ENCODE data around the gene CCDC136. TPM values are rescaled to one million over a fixed set of nuclear protein-coding genes. Genes with fewer than 3 reads are reported as not detected.

The CCDC136 gene
- polyA plus RNA-seq, 1 of the 3 experiments (the other 2 are of a cell fraction) = 48.4 TPM

- no peaks in the 10 kb centered on the region for H3K27me3 ChIP-seq (ENCODE audit: insufficient read depth)
- H3K36me3 ChIP-seq (replicated peaks in 1 of 2; ENCODE audit: control insufficient read depth in 1 of 2, insufficient read depth in 2 of 2, low read length in 1 of 2) = peaks cover 77 to 95% of the 10 kb centered on the region in 2 experiments
- H3K9me2 ChIP-seq = no peaks in the 10 kb centered on the region
- no peak overlapping the region for H3K4me3 ChIP-seq (ENCODE audit: low read depth in 2 of 2, low read length in 1 of 2)
- H3K79me2 ChIP-seq (ENCODE audit: insufficient read depth) = peaks cover 20% of the 10 kb centered on the region; the same call in 1 of the 2 replicates
- H3K9me3 ChIP-seq = no peaks in the 10 kb centered on the region
- TF ChIP-seq RCOR1 (IDR thresholded peaks at IDR 0.05; ENCODE audit: low read length) (no peak), REST (IDR thresholded peaks at IDR 0.05; ENCODE audit: low read depth, low read length) (no peak), FOSL2 (IDR thresholded peaks at IDR 0.05; ENCODE audit: borderline replicate concordance, low read depth) (no peak), POLR2AphosphoS5 (IDR thresholded peaks at IDR 0.05; ENCODE audit: low read depth, low read length) (no peak), SIN3A (IDR thresholded peaks at IDR 0.05; ENCODE audit: borderline replicate concordance, low read depth, low read length) (no peak), TEAD4 (IDR thresholded peaks at IDR 0.05; ENCODE audit: borderline replicate concordance, insufficient read depth) (no peak), TAF1 (IDR thresholded peaks at IDR 0.05; ENCODE audit: borderline replicate concordance, low read depth, low read length) (no peak), IRF3 (IDR thresholded peaks at IDR 0.05; ENCODE audit: low read depth, low read length) (no peak), RXRA (IDR thresholded peaks at IDR 0.05; ENCODE audit: borderline replicate concordance, low read depth) (no peak), ELF1 (IDR thresholded peaks at IDR 0.05) (no peak), FOXJ3 (CRISPR knock-in tag; IDR thresholded peaks at IDR 0.05) (no peak), FOXM1 (IDR thresholded peaks at IDR 0.05; ENCODE audit: low read depth) (no peak), NRF1 (IDR thresholded peaks at IDR 0.05; ENCODE audit: low read depth, low read length) (no peak), EZH2phosphoT487 (IDR thresholded peaks at IDR 0.05; ENCODE audit: borderline replicate concordance, low read depth) (no peak), GABPA (IDR thresholded peaks at IDR 0.05; ENCODE audit: low read depth) (no peak), MAX (IDR thresholded peaks at IDR 0.05; ENCODE audit: low read depth) (no peak)
- TF ChIP-seq, protein P1, sequence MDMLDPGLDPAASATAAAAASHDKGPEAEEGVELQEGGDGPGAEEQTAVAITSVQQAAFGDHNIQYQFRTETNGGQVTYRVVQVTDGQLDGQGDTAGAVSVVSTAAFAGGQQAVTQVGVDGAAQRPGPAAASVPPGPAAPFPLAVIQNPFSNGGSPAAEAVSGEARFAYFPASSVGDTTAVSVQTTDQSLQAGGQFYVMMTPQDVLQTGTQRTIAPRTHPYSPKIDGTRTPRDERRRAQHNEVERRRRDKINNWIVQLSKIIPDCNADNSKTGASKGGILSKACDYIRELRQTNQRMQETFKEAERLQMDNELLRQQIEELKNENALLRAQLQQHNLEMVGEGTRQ (IDR thresholded peaks at IDR 0.05; ENCODE audit: borderline replicate concordance, low read depth, low read length) = no peak
- TF ChIP-seq, protein P2, sequence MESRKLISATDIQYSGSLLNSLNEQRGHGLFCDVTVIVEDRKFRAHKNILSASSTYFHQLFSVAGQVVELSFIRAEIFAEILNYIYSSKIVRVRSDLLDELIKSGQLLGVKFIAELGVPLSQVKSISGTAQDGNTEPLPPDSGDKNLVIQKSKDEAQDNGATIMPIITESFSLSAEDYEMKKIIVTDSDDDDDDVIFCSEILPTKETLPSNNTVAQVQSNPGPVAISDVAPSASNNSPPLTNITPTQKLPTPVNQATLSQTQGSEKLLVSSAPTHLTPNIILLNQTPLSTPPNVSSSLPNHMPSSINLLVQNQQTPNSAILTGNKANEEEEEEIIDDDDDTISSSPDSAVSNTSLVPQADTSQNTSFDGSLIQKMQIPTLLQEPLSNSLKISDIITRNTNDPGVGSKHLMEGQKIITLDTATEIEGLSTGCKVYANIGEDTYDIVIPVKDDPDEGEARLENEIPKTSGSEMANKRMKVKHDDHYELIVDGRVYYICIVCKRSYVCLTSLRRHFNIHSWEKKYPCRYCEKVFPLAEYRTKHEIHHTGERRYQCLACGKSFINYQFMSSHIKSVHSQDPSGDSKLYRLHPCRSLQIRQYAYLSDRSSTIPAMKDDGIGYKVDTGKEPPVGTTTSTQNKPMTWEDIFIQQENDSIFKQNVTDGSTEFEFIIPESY (IDR thresholded peaks at IDR 0.05; ENCODE audit: borderline replicate concordance, low read depth) = no peak
- TF ChIP-seq, protein P3, sequence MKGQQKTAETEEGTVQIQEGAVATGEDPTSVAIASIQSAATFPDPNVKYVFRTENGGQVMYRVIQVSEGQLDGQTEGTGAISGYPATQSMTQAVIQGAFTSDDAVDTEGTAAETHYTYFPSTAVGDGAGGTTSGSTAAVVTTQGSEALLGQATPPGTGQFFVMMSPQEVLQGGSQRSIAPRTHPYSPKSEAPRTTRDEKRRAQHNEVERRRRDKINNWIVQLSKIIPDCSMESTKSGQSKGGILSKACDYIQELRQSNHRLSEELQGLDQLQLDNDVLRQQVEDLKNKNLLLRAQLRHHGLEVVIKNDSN (IDR thresholded peaks at IDR 0.05; ENCODE audit: borderline replicate concordance, low read depth) = no peak
- H3K27ac ChIP-seq (ENCODE audit: low read depth in 2 of 2, low read length in 1 of 2) = no peak overlapping the region
- CTCF ChIA-PET = interaction anchor here (0.9 to 2.4 kb wide), 12 partner anchors 9 to 231 kb away, joined by 3 to 14 read pairs (median 4); no protein-coding TSS in a partner anchor
- POLR2A ChIA-PET = interaction anchor here (0.5 kb wide), 1 partner anchor 140 kb away, joined by 3 read pairs; no protein-coding TSS in a partner anchor
- no peak overlapping the region for H3K4me2 ChIP-seq
- H3F3A ChIP-seq (replicated peaks; ENCODE audit: insufficient read depth) = peaks cover 7% of the 10 kb centered on the region
- no peak for DNase-seq
- H2AFZ ChIP-seq (ENCODE audit: low read depth) = no peak overlapping the region
- H3K9ac ChIP-seq = no peak overlapping the region
- WGBS (ENCODE audit: low lambda C conversion rate) = 94% methylated on average over 37 of the region's 38 CpGs
- no peaks in the 10 kb centered on the region for H3K4me1 ChIP-seq (ENCODE audit: control insufficient read depth in 1 of 2, insufficient read depth in 2 of 2, low read depth in 1 of 2, low read length in 1 of 2)
- H4K20me1 ChIP-seq (ENCODE audit: insufficient read depth) = peaks cover 68% of the 10 kb centered on the region
These were observed 51.2 kb downstream of the CCDC136 start for GRCh38 chr7:128842674-128843641.
